Stromal cell of bone marrow (primary cell): Measurements from ENCODE around the gene ABCB8.
"Not testable (repeated sequence)": the region's sequence is repeated elsewhere in the genome, so short reads cannot be mapped to it uniquely, and the experiment has no call there.

ENCODE experiments used
- DNase-seq: peaks from one replicate; pipeline ENCODE4 v3.0.0-alpha.2; 2012; ENCODE audit warnings: low read depth

ABCB8 gene

DNA sequence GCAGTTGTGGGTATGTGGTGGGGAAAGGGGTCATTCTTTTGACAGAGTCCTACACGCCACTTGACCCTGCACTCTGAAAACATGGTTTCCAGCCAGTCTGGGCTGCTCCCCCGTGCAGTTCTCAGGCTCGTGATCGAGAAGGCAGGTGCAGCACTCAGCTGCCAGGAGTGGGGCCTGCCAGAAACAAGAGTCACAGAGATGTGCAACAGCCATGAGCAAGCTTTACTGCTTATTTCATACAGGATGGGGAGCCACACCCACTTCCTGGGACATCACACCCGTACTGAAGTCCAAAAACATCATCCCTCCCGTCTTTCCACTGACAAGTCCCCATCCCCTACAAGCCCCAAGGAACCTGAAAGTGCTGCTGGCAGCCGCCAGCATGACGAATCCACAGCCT lies 13.3 kb upstream of the ABCB8 start:
- DNase-seq, result no peak

DNA sequence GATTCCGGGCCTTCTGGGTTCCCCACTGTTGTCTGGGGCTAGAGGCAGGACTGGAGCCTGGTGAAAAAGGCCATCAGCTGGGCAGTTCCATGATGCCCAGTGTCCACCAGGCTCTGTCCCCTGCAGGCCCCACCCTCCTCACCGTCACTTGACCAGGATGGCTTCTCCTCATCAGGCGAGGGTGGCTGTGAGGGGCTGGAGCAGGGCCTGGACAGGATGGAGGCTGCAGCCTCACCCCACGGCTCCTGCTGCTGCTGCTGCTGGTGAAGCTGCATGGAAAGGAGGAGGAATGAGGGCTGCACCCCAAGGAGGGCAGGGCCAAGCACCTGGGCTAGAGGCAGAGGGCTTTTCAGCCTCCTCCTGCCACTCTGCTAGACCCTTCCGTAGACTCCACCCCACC lies 12.3 kb upstream of the ABCB8 start:
- no peak for DNase-seq

DNA sequence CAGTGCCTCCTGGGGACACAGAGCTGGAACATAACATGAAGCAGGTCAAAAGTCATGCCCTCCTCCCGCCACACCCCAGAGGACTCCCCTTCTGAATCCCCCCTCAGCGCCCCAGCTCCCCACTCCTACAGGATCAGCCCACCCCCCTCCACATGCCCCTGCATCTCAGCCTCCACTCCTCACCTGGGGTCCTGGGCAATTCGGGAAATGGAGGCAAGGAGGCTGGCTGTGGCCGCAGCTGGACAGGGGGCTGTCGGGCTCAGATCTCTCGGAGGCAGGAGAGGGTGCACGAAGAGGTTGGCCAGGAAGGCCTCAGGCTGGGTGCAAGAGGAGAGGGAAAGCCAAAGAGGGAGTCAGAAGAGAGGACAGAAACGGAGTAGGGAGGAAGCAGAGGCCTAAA lies 11.7 kb upstream of the ABCB8 start:
- DNase-seq, result no peak

DNA sequence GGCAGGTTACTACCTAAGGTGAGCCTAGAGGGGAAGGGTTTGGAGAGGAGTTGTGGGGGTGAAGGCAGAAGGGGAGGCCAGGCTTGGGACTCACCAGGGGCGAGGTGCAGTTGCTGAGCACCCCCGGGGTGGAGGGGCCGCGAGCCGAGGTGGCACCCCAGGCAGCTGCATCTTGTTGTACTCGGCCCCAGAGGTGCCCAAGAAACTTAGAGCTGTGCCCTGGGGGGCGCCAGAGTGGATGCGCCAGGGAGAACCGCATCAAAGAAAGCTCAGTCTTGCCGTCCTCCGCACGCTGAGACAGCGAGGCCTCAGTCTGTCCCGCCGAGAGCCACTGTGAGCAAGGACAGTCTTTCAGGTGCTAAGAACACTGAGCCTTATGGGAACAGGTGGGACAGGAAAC lies 11.3 kb upstream of the ABCB8 start:
- DNase-seq, result no peak

DNA sequence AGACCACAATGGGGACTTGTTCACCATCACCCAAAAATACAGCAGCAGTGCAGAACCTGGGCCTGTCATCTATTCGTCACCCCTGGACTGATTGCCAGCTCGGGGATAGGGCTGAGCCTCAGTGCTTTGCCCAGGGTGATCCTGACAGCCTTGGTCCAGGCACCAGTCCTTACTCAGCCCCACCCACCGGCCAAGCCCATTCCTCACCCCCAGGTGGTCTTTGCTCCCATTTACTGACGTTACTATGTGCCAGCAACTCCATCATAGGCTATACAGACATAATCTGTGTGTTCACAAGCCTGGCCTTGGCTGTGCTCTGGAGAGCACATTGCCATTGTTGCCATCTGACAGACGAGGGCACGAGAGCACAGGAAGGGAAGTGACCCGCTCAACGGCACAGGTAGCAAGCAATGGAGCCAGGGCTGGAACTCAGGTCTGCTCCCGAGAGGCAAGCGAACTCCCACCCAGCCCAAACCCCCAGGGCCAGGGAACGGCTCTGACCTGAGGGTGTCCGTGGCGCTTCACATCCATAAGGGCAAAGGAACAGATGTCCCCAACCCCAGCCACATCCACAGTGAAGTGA lies 10.8 kb upstream of the ABCB8 start:
- no peak for DNase-seq

DNA sequence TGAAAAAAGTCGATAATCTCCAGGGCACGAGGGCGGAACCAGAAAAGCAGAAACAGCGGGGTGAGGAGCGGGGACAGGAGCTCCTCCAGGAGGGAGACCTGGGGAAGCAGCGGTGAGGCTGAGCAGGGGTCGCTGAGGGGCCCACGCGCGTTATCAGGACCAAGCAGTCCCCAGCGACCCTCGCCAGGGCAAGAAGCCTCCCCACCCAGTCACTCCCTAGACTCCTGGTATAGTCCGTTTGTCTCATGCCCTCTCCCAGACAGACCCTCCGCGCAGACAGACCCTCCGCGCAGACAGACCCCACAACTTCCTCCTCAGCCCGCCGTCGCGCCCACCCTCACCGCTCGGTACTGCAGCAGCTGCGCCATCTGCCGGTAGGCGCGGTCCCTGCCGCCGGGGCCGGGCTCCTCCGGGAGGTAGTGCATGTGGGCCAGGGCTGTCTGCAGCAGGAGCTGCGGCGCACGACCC lies 10.3 kb upstream of the ABCB8 start:
- DNase-seq, result no peak

DNA sequence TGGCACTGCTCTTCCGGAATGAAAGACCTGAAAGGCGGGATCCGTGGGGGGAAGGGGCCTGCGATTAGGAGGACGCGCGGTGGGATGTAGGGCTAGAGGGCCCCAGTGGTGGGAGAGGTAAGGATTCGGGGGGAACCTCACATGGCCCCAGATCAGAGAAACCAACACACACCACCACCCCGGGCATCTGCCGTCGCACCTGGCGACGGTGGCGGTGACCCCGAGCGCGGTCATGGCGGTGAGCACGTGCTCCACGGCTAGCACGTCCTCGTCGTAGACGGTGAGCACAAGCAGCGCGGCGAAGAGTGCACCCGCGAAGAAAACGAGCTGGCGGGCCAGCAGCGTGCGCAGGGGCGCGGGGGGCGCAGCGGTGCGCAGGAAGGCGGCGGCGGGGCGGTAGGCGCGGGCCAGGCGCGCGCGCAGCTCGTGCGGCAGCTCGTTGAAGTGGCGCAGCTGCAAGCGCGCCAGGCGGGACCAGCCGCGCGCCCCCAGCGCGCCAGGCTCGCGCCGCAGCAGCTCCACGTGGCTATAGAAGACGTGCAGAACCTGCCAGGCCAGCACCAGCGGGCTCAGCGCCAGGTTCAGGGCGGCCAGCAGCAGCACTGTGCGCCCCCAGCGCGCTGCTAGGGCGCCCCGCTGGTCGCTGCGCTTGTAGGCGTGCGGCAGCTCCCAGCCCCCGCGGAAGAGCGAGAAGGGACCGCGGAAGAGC lies 9.7 kb upstream of the ABCB8 start:
- DNase-seq, result no peak

DNA sequence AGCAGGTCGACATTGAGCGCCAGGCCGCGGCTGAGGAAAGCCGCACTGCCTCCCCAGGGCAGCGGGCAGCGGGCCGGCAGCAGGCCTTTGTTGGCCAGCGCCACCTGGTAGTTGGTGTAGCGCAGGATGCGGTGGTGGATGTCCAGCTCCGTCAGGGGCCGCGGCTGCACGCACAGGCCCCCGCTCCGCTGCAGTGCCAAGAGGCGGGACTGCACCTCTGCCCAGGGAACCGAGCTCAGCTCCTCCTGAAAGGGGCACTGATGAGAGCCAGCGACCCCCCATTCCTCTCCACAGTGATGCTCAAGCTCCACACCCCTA lies 9.2 kb upstream of the ABCB8 start:
- no peak for DNase-seq

DNA sequence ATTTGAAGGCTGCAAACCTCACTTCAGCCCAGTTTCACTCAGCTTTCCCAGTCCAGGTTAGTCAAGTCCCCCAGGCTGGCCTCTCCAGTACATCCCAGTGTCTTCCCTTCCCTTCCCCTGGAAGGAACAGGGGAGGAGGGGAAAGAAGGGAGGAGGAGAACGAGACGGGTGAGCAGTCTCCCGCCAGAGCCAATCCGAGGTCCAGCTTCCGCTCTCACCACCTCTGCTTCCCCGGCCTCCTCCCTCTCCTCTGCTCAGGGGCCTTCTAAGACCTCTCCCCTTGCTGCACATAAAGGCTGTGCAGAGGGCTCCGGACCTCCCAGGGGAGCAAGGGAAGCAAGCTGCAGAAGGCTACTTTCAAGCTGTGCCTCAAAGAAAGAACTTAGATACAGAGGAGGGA lies 8.0 kb upstream of the ABCB8 start:
- DNase-seq, result no peak

DNA sequence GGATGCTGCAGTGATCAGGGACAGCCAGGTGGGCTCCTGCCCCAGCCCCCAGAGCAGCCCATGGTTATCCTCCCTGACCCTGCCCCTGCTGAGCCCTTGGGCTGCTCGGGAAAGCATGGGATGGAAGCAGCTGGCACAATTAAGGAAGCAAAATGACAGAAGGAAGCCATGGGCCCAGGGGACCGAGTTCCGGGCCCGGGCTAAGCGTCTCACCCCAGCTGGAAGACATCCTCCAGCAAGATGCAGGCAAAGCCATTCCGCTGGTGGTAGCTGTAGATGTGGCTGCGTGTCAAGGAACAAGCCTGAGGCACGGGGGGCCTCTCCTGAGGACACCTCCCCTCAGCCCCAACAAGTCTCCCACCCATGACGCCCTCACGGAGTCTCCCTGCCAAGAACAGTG lies 5.0 kb upstream of the ABCB8 start:
- no peak for DNase-seq

DNA sequence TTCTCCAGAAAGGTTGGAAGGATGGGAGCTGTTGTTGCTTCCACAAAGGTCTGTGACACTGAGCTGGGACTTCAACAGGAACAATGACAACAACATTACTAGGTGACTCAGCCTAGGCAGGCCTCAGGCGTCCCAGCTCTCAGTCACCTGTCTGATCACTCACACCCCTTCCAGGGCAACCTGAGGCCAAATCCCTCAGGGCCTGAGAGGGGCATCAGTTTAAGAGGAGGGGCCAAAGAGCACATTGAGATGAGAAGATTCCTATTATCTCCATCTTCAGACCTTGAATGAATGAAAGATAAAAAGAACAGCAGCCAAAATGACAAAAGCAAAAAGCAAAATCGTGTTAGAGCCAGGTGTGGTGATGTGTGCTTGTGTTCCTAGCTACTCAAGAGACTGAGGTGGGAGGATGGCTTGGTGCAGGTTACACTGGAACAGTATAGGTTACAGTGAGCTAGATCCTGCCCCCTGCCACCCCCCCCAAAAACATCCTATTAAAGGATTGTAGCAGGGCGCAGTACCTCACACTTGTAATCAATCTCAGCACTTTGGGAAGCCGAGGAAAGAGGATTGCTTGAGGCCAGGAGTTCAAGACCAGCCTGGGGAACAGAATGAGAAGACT lies 3.7 kb upstream of the ABCB8 start, which contains the start of gene ATG9B:
Gene ATG9B (minus strand): TSS at position 60 of the 622 bp plus-strand sequence. CDS start 71 bp downstream, outside the sequence.
- no peak for DNase-seq

DNA sequence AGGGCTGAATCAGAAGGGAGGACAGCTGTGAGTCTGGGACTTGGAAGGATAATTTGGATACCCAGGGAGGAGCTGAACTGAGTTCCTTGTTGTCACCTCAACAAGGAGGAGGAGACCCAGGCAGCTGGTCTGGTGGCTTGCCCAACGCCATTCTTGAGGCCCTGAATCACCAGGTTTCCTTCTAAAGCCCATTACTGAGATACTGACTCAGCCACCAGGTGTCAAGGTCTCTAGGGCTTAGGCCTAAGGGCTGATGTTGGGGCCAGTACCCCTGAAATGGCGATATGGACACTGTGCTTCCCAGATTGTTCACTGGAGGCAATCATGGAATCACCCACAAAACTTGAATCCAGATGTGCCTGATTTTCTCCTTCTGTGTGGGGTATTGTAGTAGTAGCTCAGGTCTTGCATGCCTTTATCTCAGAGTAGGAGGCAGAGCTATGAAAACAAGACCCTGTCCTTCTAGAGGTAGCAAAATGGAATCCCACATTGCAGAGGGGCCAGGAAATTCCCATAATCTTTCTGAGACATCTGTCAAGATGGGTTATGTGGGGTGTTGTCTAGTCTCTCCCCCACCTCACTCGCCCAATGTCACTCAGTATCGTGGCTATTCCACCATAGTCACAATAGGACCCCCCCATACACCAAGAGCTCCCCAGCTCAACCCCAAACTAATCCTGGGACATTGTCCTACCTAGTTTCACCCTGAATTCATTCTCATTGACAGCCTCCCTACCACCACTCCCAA lies 2.2 kb upstream of the ABCB8 start:
- DNase-seq, result no peak

DNA sequence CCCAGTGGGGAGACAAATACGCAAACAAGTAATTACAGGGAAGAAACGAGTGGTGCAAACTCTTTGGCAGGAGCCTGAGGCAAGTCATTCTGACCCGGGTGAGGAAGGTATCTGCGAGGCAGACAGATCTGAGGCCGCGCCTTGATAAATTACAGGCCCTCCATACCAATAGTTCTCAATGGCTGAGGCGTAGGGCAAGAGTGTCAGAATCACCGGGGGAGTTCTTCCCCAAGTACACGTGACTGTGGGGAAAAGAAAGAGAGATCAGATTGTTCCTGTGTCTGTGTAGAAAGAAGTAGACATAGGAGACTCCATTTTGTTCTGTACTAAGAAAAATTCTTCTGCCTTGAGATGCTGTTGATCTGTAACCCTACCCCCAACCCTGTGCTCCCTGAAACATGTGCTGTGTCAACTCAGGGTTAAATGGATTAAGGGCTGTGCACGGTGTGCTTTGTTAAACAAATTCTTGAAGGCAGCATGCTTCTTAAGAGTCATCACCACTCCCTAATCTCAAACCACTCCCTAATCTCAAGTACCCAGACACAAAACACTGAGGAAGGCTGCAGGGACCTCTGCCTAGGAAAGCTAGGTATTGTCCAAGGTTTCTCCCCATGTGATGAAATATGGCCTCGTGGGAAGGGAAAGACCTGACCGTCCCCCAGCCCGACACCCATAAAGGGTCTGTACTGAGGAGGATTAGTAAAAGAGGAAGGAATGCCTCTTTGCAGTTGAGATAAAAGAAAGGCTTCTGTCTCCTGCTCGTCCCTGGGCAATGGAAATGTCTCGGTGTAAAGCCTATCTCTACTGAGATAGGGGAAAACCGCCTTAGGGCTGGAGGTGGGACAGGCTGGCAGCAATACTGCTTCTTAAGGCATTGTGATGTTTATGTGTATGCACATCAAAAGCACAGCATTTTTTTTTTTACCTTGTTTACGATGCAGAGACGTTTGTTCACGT lies 1.2 kb upstream of the ABCB8 start:
- DNase-seq, result not testable (repeated sequence)

DNA sequence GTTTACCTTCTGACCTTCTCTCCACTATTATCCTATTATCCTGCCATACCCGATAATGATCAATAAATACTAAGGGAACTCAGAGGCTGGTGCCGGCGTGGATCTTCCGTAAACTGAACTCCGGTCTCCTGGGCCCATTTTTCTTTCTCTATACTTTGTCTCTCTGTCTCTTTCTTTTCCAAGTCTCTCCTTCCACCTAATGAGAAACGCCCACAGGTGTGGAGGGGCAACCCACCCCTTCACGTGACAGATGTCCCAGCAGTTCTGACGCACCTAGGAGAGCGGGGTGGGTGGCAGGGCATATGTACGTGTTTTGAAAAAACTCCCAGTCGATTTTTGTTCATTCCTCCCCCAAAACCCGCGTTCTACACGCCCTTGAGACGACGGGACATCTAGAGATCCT lies 521 bp upstream of the ABCB8 start:
- DNase-seq, result not testable (repeated sequence)

DNA sequence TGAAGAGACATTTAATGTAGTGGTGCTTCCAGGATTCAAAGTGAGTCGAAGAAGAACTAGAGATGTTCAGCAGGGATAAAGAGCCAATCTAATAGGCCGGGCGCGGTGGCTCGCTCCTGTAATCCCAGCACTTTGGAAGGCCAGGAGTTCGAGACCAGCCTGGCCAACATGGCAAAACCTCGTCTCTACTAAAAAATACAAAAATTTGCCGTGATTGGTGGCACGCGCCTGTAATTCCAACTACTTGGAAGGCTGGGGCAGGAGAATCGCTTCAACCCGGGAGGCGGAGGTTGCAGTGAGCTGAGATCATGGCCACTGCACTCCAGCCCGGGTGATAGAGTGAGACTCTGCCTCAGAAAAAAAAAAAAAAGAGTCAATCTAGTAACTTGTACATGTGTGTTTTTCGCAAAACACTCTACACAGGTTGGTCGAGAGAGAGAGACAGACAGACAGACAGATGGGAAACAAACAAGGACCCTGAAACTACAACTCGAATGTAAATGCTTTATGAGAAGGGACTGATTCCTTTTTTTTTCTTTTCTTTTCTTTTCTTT lies 775 bp downstream of the ABCB8 start:
- no peak for DNase-seq

DNA sequence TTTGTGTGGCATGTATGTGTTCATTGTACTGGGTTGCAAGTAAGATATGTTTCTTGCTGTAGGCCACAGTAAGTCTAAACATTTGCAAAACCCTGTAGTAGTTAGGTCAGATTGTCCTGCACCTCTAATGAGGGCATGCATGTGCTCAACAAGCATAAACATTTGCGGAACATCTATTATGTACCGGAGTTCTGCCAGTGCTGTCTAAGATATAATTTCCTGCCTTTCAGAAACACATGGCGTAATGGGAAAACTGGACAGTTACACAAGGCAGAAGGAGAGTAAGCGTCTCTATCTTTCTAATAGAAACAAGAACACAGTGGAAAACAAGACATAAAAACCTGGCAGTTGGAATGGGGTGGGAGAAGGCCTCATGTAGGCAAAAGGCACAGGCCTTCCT lies 2.8 kb downstream of the ABCB8 start:
- DNase-seq, result no peak

DNA sequence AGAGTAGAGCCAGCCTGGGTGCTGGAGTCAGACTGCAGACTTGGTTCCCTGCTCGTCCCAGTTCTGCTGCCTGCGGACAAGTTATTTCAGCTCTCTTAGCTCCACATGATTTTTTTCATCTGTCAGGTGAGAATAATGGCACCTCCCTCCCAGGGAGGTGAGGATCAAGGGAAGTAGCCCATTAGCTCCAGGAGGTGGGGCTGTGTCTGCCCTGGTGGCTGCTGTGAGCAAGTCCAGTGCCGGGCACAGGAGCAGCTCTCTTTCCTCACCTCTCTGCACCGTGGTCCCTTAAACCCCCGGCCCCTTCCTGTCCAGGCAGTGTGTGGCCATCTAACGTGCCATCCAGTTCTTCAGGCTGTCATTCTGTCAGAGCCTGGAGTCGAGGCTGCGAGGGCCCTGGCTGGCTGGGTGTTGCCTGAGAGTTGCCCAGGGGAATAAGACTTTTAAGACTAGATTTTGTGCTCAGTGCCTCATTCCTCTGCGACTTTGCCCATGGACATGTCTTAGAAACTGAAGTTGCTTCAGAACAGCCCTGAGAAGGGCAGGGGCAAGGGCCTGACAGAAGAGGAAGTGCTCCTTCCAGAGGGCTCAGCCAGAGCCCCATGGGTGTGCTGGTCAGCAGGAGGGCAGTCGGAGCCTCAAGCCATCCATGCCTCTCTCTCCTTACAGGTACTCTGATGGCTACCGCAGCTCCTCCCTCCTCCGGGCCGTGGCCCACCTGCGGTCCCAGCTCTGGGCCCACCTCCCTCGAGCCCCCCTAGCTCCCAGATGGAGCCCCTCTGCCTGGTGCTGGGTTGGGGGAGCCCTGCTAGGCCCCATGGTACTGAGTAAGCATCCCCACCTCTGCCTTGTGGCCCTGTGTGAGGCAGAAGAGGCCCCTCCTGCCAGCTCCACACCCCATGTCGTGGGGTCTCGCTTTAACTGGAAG lies 5.0 kb downstream of the ABCB8 start:
- no peak for DNase-seq

DNA sequence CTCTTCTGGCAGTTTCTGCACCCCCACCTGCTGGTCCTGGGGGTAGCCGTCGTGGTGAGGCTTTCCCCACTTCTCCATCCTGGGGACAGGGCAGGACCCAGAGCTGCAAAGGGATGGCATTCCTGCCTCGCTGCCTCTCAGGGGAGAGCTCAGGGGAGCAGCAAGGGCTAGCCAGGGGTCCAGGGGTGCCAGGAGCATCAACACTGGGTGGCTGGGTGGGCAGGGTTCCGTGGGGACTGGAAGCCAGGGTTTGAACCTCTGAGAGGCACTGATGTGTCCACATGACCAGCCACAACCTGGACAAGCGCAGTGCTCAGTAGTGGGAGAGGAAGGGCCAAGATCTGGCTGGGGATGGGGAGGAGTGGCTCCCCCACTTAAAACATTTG lies 5.6 kb downstream of the ABCB8 start:
- no peak for DNase-seq

DNA sequence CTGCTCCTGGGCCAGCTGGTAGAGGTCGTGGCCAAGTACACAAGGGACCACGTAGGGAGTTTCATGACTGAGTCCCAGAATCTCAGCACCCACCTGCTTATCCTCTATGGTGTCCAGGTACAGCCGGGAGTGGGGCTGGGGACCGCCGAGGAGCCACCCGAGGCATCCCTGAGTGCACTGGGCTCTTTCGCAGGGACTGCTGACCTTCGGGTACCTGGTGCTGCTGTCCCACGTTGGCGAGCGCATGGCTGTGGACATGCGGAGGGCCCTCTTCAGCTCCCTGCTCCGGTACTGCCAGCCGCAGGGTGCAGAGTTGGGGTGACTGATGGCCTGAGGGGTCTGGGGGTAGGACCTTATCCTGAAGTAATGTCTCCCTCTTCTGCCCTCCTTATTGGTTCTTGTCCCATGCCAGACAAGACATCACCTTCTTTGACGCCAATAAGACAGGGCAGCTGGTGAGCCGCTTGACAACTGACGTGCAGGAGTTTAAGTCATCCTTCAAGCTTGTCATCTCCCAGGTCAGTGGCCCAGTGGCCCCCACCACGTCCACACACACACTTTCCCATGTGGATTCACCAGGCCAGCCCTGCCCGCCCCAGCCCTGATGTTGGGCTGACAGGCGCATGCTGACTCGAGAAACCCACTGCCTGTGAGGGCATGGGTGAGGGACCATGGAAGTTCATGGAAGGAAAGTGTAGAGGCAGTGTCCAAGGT lies 6.2 kb downstream of the ABCB8 start:
- DNase-seq, result no peak
